GM18508 (cell line): Measurements from ENCODE around the gene SMYD3.

Experiments
- ATAC-seq: cut with Tn5 transposase; IDR thresholded peaks from one replicate; pipeline ENCODE4 v1.9.1; 2021; ENCODE audit warnings: moderate number of reproducible peaks; ENCODE audit not compliant: insufficient read depth, unreplicated experiment

SMYD3 gene

GRCh38 chr1:246232126-246232525, 275.0 kb downstream of the SMYD3 start:
- no peak for ATAC-seq

GRCh38 chr1:246226041-246226440, 281.0 kb downstream of the SMYD3 start:
- no peak for ATAC-seq

- ATAC-seq = no peak
Measured at GRCh38 chr1:246221485-246222255, 285.4 kb downstream of the SMYD3 start.

GRCh38 chr1:246220495-246221065, 286.5 kb downstream of the SMYD3 start:
- ATAC-seq = no peak

- ATAC-seq = no peak
Measured at GRCh38 chr1:246219508-246220030, 287.5 kb downstream of the SMYD3 start.

- no peak for ATAC-seq
Measured at GRCh38 chr1:246218686-246219085, 288.4 kb downstream of the SMYD3 start.

- ATAC-seq = no peak
Measured at GRCh38 chr1:246216906-246217305, 290.2 kb downstream of the SMYD3 start.

- no peak for ATAC-seq
Measured at GRCh38 chr1:246215510-246215903, 291.6 kb downstream of the SMYD3 start.

- peak; percentile 93 for ATAC-seq
Measured at GRCh38 chr1:246214708-246215509, 292.2 kb downstream of the SMYD3 start.

GRCh38 chr1:246213947-246214346, 293.1 kb downstream of the SMYD3 start:
- no peak for ATAC-seq

- no peak for ATAC-seq
Measured at GRCh38 chr1:246213502-246213901, 293.6 kb downstream of the SMYD3 start.

- no peak for ATAC-seq
Measured at GRCh38 chr1:246213036-246213435, 294.0 kb downstream of the SMYD3 start.

- ATAC-seq = no peak
Measured at GRCh38 chr1:246212013-246212412, 295.1 kb downstream of the SMYD3 start.

- no peak for ATAC-seq
Measured at GRCh38 chr1:246210756-246211155, 296.3 kb downstream of the SMYD3 start.

- ATAC-seq = no peak
Measured at GRCh38 chr1:246208105-246208504, 299.0 kb downstream of the SMYD3 start.

- ATAC-seq = no peak
Measured at GRCh38 chr1:246203180-246203579, 303.9 kb downstream of the SMYD3 start.

GRCh38 chr1:246200738-246201137, 306.3 kb downstream of the SMYD3 start:
- ATAC-seq = no peak

- ATAC-seq = no peak
Measured at GRCh38 chr1:246200225-246200624, 306.9 kb downstream of the SMYD3 start.

GRCh38 chr1:246199086-246199645, 307.9 kb downstream of the SMYD3 start:
- no peak for ATAC-seq

- ATAC-seq = no peak
Measured at GRCh38 chr1:246198115-246198816, 308.8 kb downstream of the SMYD3 start.
